Testis (tissue), 2 donors: ENCODE results near the gene CMYA5.

Experiments
- CTCF ChIP-seq, 3 experiments: fragments of 450-650 bp in 2 of 3; fragments of 200-600 bp in 1 of 3; sonication (generic) in 1 of 3; IDR thresholded peaks; one replicate each; pipeline ENCODE4 v1.5.1; 2016 to 2019; ENCODE audit warnings: antibody characterized with exemption in 3 of 3, mild to moderate bottlenecking in 2 of 3, moderate library complexity in 1 of 3
- POLR2A ChIP-seq: fragments of 450-650 bp; IDR thresholded peaks from one replicate; pipeline ENCODE4 v1.6.1; 2017; ENCODE audit warnings: antibody characterized with exemption, mild to moderate bottlenecking, moderate library complexity

GRCh38 chr5:79814699-79815098 lies 125.1 kb downstream of the CMYA5 start:
- TF ChIP-seq CTCF (IDR thresholded peaks at IDR 0.05) (no peak), POLR2A (no peak)
